Fibroblast of mammary gland (primary cell): ENCODE data around the gene ARL6IP6.

Experiments
- DNase-seq: peaks from one replicate; pipeline ENCODE4 v3.0.0-alpha.2; 2010; ENCODE audit warnings: low read depth
- H3K4me3 ChIP-seq: 2 replicates; pipeline ENCODE4 v1.5.1; 2011; ENCODE audit warnings: low read depth, mild to moderate bottlenecking, low read length, moderate library complexity; ENCODE audit not compliant: control insufficient read depth
- CTCF ChIP-seq: conservative IDR thresholded peaks from 2 replicates; pipeline ENCODE4 v1.5.1; 2011; ENCODE audit warnings: low read depth, low read length, inconsistent platforms; ENCODE audit not compliant: control insufficient read depth, insufficient read depth

ARL6IP6 gene

GRCh38 chr2:152796941-152797340 lies 78.5 kb downstream of the ARL6IP6 start:
- TF ChIP-seq CTCF: no peak
- DNase-seq: no peak
- H3K4me3 ChIP-seq: no peak overlapping the region

DNA sequence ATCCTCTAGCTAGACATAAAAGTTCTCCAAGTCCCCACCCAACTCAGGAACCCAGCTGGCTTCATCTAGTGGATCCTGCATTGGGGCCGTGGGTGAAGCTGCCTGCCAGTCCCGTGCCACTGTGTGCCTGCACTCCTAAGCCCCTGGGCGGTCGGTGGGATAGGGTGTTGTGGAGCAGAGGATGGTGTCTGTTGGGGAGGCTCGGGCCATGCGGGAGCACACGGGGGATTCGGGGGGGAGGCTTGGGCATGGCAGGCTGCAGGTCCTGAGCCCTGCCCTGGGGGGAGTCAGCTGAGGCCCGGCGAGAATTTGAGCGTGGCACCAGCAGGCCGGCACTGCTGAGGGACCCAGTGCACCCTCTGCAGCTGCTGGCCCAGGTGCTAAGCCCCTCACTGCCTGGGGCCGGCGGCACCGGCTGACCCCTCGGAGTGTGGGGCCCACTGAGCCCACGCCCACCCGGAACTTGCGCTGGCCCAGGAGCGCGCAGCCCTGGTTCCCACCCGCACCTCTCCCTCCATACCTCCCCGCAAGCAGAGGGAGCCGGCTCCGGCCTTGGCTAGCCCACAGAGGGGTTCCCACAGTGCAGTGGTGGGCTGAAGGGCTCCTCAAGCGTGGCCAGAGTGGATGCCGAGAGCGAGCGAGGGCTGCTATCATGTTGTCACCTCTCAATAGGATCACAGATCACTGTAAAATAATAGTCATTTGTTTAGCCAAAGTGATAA lies 86.4 kb downstream of the ARL6IP6 start:
- TF ChIP-seq CTCF: no peak
- no peak overlapping the region for H3K4me3 ChIP-seq
- DNase-seq: no peak

- no peak overlapping the region for H3K4me3 ChIP-seq
- no peak for TF ChIP-seq CTCF
- DNase-seq: no peak
Observed at GRCh38 chr2:152811916-152812315, 93.5 kb downstream of the ARL6IP6 start.
